ENCODE measurements around the gene RPL29. TPM values are rescaled to one million over a fixed set of nuclear protein-coding genes. Genes with fewer than 3 reads are reported as not detected.

RPL29 gene
- total RNA-seq, 1 donor, result 759 TPM

DNA sequence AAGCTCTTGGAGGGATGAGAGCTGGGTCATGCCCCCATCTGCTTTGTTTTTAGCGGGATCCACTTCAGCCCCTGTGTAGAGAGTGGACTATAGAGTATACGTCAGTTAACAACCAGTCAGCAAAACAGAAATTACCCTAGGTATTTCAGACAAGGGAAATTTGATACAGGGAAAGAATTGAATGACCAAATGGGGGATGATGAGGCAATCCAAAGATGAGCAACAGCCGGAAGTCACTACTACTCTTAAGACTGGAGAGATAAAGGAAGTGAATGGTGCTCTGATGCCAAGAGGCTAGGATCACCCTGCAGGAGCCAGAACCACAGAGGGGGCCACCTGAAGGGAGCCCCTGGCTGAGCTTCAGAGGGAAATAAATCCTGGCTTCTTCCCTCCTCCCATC lies 42.2 kb downstream of the RPL29 start:
- TF ChIP-seq, protein P1, sequence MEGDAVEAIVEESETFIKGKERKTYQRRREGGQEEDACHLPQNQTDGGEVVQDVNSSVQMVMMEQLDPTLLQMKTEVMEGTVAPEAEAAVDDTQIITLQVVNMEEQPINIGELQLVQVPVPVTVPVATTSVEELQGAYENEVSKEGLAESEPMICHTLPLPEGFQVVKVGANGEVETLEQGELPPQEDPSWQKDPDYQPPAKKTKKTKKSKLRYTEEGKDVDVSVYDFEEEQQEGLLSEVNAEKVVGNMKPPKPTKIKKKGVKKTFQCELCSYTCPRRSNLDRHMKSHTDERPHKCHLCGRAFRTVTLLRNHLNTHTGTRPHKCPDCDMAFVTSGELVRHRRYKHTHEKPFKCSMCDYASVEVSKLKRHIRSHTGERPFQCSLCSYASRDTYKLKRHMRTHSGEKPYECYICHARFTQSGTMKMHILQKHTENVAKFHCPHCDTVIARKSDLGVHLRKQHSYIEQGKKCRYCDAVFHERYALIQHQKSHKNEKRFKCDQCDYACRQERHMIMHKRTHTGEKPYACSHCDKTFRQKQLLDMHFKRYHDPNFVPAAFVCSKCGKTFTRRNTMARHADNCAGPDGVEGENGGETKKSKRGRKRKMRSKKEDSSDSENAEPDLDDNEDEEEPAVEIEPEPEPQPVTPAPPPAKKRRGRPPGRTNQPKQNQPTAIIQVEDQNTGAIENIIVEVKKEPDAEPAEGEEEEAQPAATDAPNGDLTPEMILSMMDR (IDR thresholded peaks at IDR 0.05; ENCODE audit: insufficient read depth, low read depth, low read length), result no peak
- peak; percentile 59 for DNase-seq (ENCODE audit: low read depth)

DNA sequence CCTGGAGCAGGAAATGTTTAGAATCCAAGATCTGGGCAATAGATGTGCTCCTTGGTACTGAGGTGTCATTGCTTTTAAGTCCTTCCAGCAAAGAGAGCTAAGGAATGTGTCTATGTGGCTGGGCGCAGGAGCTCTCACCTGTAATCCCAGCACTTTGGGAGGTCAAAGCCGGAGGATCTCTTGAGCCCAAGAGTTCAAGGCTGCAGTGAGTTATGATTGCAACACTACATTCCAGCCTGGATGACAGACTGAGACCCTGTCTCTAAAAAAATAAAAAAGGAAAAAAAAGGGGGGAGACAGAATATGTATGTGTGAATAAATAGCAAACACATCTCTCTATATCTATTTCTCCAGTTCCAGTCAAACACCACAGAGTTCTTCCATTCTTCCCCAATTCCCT lies 44.8 kb downstream of the RPL29 start:
- DNase-seq (ENCODE audit: low read depth), result no peak
- no peak overlapping the region for H3K4me3 ChIP-seq (ENCODE audit: low read depth, low read length)
- TF ChIP-seq, protein P1 (IDR thresholded peaks at IDR 0.05; ENCODE audit: insufficient read depth, low read depth, low read length), result no peak

More for the DNA sequence above, 42.2 kb downstream of the RPL29 start:
- H3K4me3 ChIP-seq (ENCODE audit: low read depth, low read length), result no peak overlapping the region

DNA sequence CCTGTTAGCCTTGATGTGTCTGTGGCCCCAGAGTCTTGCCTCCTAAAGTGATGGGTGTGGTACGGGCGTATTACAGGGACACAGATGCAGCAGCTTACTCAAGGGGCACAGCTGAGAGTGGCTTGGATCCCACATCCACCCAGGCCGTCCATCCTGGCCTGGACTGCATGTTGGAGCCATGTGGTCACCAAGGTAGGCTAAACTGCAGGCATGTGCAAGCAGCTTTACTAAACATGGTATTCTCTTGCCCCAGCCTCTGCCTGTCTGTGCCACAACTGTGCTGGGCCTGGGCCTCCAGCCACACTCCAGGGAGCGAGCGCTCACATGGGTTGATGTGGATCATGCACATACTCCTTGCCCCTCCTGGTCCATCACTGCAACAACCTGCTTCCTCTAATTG lies 46.6 kb downstream of the RPL29 start:
- H3K4me3 ChIP-seq (ENCODE audit: low read depth, low read length), result no peak overlapping the region
- DNase-seq (ENCODE audit: low read depth), result no peak
- TF ChIP-seq, protein P1 (IDR thresholded peaks at IDR 0.05; ENCODE audit: insufficient read depth, low read depth, low read length), result no peak

DNA sequence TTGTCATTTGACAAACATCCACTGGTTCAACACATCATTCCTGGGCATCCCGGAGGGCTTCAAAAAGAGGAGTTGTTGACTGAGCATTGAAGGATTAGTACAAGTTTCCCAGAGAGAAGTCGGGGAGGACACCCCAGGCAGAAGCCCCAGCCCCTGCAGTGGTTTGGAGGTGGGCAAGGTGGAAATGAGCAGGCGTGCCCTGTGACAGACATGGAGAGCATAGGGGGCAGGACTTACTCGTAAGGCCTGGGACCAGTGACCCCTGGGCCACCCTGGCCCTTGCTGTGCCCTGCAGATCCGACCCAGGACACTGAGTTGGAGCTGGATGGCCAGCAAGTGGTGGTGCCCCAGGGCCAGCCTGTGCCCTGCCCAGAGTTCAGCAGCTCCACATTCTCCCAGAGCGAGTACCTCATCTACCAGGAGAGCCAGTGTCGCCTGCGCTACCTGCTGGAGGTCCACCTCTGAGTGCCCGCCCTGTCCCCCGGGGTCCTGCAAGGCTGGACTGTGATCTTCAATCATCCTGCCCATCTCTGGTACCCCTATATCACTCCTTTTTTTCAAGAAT lies 47.6 kb downstream of the RPL29 start:
- H3K4me3 ChIP-seq (ENCODE audit: low read depth, low read length), result no peak overlapping the region
- no peak for DNase-seq (ENCODE audit: low read depth)
- TF ChIP-seq, protein P1 (IDR thresholded peaks at IDR 0.05; ENCODE audit: insufficient read depth, low read depth, low read length), result no peak

DNA sequence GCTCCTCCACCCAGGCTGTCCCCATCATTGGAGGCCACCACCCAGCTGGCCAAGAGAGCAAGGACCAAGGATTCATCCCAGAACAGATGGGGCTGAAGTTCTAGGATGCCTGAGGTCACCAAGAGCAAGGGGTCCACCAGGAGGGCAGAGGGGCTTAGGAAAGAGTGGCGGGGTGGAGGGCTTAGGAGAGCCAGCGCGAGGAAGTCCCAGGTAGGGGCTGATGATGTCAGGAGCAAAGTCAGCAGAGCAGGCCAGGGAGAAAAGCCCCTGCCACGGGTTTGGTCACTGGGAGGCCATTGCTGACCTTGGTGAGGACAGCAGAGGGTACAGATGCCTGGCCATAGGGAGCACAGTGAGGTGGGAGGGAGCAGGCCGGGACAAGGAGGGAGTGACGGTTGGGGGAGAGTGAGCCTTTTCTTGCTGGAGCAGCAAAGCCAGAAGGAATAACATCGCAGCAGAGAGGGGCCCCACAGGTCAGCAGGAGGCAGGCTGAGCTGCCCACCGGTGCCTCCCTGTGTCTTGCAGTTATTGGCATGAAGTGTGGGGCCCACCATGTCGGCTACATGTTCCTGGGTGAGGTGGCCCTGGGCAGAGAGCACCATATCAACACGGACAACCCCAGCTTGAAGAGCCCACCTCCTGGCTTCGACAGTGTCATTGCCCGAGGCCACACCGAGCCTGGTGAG lies 48.3 kb downstream of the RPL29 start:
- H3K4me3 ChIP-seq (ENCODE audit: low read depth, low read length), result no peak overlapping the region
- no peak for DNase-seq (ENCODE audit: low read depth)
- TF ChIP-seq, protein P1 (IDR thresholded peaks at IDR 0.05; ENCODE audit: insufficient read depth, low read depth, low read length), result no peak

DNA sequence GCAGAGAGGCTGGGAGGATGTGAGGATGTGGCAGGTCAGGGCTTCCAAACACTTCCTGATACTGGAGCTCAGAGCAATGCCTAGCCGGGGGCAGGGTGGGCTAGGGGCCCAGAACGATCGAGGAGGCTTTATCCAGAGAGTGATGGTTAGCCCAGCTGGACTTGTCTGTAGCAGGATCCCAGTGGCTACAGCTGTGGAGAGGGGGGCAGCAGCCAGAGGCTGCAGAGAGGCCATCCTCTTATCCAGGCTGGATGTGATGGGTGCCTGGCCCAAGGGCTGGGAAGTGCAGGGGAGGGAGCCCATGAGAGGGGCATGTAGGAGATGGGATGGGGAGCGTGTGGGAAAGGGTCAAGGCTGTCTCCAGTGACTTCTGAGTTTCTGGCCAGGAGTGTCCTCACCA lies 48.9 kb downstream of the RPL29 start:
- TF ChIP-seq, protein P1 (IDR thresholded peaks at IDR 0.05; ENCODE audit: insufficient read depth, low read depth, low read length), result no peak
- no peak for DNase-seq (ENCODE audit: low read depth)
- no peak overlapping the region for H3K4me3 ChIP-seq (ENCODE audit: low read depth, low read length)

Measured in fibroblast of villous mesenchyme (primary cell).